HUES48 (cell line): Measurements from ENCODE around the gene TP73.

ENCODE experiments used
- H3K27ac ChIP-seq: one replicate; pipeline ENCODE4 v1.7.0; 2013; ENCODE audit warnings: low read depth, low read length, inconsistent platforms
- H3K27me3 ChIP-seq: 2 replicates; pipeline ENCODE4 v1.6.1; 2013; ENCODE audit warnings: mild to moderate bottlenecking, low read length; ENCODE audit not compliant: control insufficient read depth, insufficient read depth
- H3K36me3 ChIP-seq: 2 replicates; pipeline ENCODE4 v1.6.1; 2013; ENCODE audit warnings: low read length; ENCODE audit not compliant: control insufficient read depth, insufficient read depth
- H3K4me1 ChIP-seq: 2 replicates; pipeline ENCODE4 v1.6.1; 2013; ENCODE audit warnings: mild to moderate bottlenecking, low read length; ENCODE audit not compliant: control insufficient read depth, insufficient read depth
- H3K4me3 ChIP-seq: 2 replicates; pipeline ENCODE4 v1.5.1; 2013; ENCODE audit warnings: mild to moderate bottlenecking, low read depth, low read length
- H3K9ac ChIP-seq: 2 replicates; pipeline ENCODE4 v1.6.1; 2013; ENCODE audit warnings: mild to moderate bottlenecking, low read depth, low read length, moderate library complexity
- H3K9me3 ChIP-seq: 2 replicates; pipeline ENCODE4 v1.6.1; 2013; ENCODE audit warnings: low read length; ENCODE audit not compliant: control insufficient read depth, insufficient read depth

TP73 gene

DNA sequence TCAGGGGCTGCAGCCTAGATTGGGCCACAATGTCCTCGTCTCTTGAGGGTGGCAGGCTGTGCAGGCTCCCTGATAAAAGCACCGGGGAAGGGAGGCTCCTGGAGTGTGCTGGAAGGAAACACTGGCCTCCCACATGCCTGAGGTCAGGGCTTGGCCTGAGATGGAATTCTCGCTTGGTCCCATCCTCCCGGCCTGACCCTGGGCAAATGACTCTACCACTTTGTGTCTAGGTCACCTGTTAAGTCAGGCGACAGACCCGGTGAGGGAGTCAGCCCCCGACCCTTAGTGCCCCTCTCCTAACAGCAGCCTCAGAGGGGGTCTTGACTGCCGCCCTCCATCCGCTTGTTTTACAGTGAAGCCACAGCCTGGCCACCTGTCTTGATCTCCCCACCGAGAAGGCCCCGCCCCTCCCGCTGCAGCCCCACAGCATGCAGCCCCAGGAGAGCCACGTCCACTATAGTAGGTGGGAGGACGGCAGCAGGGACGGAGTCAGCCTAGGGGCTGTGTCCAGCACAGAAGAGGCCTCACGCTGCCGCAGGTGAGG is 122.7 kb downstream of the TP73 start:
- H3K9ac ChIP-seq = no peak overlapping the region
- no peaks in the 10 kb centered on the region for H3K9me3 ChIP-seq
- peaks cover 12% of the 10 kb centered on the region for H3K36me3 ChIP-seq
- no peak overlapping the region for H3K4me3 ChIP-seq
- peaks cover 6% of the 10 kb centered on the region; the same call in 1 of the 2 replicates for H3K4me1 ChIP-seq
- H3K27me3 ChIP-seq = peaks cover 3% of the 10 kb centered on the region; the same call in 1 of the 2 replicates
- H3K27ac ChIP-seq = no peak overlapping the region

DNA sequence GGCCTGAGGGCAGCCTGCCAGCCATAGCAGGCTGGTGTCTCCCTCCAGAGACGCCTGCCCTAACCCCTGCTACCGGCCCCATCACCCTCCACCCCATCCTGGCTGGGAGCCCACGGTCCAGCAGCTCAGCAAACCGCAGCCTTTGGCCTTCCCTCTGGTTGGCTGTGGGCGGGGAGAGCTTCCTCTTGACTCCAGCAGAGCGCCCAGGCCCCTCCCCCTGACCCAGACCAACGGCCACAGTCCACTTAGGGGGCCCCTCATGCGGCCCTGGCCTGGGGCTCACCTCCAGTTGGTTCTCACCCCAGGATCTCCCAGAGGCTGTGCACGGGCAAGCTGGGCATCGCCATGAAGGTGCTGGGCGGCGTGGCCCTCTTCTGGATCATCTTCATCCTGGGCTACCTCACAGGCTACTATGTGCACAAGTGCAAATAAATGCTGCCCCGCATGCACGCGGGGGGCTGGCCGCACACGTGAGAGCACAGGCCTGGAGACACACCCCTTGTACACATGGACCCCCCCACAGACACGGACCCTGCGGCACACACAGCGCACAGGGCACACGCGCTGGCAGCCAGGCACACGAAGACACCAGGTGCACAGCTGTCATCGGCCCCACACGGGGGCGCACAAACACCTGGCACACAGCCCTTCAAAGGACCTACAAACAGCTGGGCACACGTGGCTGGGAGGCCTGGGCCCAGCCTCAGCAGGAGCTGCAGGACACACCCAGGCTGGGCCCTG is 123.3 kb downstream of the TP73 start:
- H3K9me3 ChIP-seq = no peaks in the 10 kb centered on the region
- H3K36me3 ChIP-seq = peaks cover 19% of the 10 kb centered on the region
- H3K9ac ChIP-seq = no peak overlapping the region
- H3K4me1 ChIP-seq = peaks cover 6% of the 10 kb centered on the region; the same call in 1 of the 2 replicates
- no peak overlapping the region for H3K4me3 ChIP-seq
- H3K27ac ChIP-seq = no peak overlapping the region
- H3K27me3 ChIP-seq = peaks cover 3% of the 10 kb centered on the region; the same call in 1 of the 2 replicates

DNA sequence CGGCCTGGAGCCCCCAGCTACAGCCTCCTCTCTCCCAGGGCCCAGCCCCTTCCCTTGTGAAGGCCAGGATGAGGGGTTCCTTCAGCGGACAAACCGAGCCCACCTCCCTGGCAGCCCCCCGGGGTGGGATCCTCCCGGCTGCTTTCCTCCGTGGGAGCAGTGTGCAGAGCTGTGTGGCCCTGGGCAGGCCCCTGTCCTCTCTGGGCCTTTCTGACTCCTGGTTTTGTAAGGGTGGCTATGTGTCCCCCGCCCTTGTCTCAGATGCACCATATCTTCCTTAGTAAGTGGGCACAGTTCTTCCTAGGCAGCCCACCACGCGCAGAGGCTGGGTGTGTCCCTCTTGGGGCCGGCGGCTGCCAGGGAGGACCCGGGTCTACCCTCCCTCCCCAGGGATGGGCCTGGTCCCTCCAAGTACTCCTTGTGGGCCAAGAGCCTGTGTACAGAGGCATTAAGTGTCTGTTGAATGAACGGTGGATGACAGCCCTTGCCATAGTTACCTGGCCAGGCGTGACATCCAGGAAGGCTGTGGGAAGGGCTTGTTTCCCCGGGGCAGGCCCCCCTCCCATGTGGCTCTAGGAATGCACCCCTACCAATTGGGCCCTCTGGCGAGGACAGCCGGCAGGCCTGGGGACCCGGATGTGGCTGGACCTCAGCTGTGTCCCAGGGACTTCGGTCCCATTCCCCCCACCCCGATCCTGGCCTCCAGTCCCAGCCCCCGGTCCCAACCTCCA is 124.1 kb downstream of the TP73 start:
- Histone ChIP-seq H3K4me3 (no peak overlapping the region), H3K9ac (no peak overlapping the region), H3K4me1 (peaks cover 5% of the 10 kb centered on the region; the same call in 1 of the 2 replicates), H3K27ac (no peak overlapping the region), H3K27me3 (peaks cover 3% of the 10 kb centered on the region; the same call in 1 of the 2 replicates), H3K9me3 (no peaks in the 10 kb centered on the region), H3K36me3 (peaks cover 26% of the 10 kb centered on the region)

DNA sequence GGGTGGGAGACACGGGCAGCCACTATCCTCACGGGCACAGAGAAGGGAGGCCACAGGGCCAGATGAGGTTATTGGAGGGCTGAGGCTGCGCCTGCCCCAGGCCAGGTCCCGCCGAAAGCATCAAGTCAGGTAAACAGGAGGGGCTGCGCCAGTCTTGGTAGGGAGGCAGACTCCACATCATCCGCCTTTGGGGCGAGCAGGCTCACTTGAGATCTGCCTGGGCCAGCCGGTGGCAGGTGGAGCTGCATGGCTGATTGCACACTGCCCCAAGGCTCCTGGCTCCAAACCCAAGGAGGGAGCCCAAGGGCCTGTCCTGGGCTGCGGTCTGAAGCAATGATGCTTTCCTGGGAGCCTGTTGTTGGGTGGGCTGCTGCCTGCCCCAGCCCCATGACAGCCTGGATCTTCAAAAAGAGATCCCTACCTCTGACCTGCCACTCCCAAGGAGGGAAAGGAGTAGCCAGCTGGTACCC is 124.8 kb downstream of the TP73 start:
- Histone ChIP-seq H3K27ac (no peak overlapping the region), H3K4me3 (no peak overlapping the region), H3K4me1 (no peaks in the 10 kb centered on the region; the same call in 1 of the 2 replicates), H3K9me3 (no peaks in the 10 kb centered on the region), H3K27me3 (no peaks in the 10 kb centered on the region), H3K9ac (no peak overlapping the region), H3K36me3 (peaks cover 33% of the 10 kb centered on the region)

DNA sequence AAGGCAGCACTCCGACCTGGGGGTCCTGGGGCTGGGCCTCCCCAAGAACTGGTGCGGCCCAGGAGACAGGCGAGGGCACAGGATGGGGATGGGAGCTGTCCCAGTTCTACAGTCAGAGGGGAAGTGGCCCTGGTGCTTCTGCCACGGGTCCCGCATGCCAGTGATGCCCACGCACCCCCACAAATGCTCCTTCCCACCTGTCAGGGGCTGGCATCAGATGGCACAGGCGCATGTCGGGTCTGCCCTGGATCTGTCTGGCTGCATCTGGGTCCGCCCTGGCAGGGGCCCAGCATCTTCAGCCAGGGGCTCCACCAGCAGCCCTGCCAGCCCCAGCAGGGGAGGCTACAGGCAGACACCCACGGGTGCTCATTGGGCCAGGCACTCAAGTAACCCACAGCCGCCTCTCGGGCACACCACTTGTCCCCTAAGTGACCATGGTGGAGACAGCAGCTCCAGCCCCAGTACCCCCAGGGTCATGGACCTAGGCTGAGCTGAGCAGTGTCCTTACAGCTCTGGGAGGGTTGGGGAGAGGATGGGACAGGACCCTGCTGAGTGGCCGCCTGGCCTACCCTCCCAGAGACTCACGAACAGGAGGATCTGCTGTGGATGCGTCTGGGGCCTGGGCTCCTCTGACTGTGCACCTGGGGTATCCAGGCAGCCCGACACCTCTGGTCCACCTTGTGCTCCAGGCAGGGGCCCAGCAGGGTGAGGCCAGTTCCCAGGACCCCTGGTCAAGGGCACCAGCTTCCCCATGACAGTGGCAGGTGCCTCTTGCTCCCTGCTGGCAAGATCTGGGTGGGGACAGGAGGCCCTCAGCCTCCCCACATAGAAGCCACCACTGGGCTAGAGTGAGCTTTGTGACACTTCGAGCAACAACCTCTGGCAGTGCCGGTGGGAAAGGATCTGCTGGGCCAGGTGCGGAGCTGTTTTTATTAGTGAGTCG is 125.6 kb downstream of the TP73 start:
- peaks cover 41% of the 10 kb centered on the region for H3K36me3 ChIP-seq
- H3K9ac ChIP-seq = no peak overlapping the region
- no peaks in the 10 kb centered on the region for H3K27me3 ChIP-seq
- no peak overlapping the region for H3K27ac ChIP-seq
- H3K4me3 ChIP-seq = no peak overlapping the region
- no peaks in the 10 kb centered on the region for H3K9me3 ChIP-seq
- H3K4me1 ChIP-seq = no peaks in the 10 kb centered on the region; the same call in 1 of the 2 replicates

DNA sequence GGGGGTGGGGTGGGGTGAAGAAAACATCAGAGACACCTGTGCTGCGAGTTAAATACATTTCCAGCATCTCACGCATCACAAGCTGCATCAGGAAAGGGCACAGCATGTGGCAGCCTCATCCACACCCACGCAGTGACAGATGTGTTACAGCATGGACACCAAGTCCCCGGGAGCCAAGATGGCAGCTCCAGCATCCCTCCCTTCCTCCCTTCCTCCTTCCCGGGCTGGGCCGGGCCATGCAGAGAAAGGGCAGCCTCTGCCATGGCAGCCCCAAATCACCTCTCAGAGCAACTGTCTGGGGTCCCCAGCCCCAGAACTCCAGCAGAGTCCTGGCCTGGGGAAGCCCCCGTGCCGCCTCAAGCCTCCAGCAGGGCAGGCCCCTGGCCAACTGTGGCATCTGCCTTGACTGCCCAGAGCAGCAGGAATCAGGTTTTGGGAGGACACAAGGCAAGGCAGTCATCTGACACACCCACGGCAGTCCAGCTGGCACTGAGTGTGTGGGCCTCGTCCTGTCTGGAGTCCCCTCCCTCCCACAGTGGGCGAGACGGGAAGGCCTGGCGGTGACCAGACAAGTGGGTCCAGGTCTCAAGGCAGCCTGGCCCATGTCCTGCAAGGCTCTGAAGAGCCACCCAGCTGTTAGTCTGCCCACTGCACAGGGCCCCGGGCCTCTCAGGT is 126.4 kb downstream of the TP73 start:
- H3K9ac ChIP-seq = no peak overlapping the region
- H3K4me1 ChIP-seq = no peaks in the 10 kb centered on the region; the same call in 1 of the 2 replicates
- no peaks in the 10 kb centered on the region for H3K9me3 ChIP-seq

DNA sequence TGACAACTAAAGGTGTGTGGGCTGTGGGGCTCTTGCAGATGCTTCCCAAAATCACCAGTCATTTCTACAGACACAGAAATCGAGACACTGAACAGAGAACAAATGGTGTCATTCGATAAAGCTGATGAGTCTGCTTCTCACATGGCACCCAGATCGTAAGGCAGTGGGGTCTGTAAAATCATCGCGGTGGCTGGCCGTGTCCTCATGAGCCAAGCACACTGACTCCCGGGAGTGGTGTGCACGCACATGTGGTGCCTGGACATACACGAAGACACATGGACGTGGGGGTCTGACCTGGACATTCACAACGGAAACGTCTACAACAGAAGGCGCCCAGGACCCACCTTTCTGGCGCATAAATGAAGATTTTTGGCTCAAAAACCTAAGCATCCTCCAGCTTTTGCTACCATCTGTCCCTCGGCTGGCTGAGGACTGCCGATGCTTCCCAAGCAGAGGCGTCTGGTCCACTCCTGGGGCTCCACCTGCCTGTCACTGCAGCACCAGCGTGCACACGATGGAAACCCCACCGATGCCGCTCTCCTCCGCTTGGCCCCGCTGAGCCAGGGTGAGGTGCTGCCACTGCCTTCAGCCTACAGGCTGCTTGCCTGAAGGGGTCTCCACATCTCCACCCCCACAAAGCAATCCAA is 127.1 kb downstream of the TP73 start:
- no peaks in the 10 kb centered on the region for H3K27me3 ChIP-seq
- no peak overlapping the region for H3K4me3 ChIP-seq
- H3K4me1 ChIP-seq = no peaks in the 10 kb centered on the region; the same call in 1 of the 2 replicates
- no peak overlapping the region for H3K27ac ChIP-seq
- H3K9ac ChIP-seq = no peak overlapping the region
- peaks cover 56% of the 10 kb centered on the region for H3K36me3 ChIP-seq
- H3K9me3 ChIP-seq = no peaks in the 10 kb centered on the region

More for the DNA sequence above, 126.4 kb downstream of the TP73 start:
- H3K4me3 ChIP-seq = no peak overlapping the region
- no peak overlapping the region for H3K27ac ChIP-seq
- H3K36me3 ChIP-seq = peaks cover 49% of the 10 kb centered on the region
- H3K27me3 ChIP-seq = no peaks in the 10 kb centered on the region

DNA sequence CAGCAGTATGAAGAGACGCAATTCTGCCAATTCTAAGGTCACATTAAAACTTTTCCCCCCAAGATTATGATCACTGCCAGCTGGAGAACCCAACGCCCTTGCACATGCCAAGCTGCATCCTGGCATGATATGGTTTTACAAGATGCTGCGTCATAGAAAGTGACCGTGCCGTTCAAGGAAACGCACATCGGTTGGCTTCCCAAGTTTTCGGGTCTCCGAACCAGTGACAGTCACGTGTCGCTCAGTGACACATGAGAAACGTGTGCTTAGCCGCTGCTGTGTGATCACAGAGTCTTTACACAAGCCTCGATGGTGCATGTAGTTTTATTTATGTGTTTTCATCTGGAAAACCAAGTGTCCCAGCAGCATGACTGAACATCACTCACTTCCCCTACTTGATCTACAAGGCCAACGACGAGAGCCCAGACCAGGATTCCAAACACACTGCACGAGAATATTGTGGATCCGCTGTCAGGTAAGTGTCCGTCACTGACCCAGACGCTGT is 127.6 kb downstream of the TP73 start:
- peaks cover 62% of the 10 kb centered on the region for H3K36me3 ChIP-seq
- H3K9ac ChIP-seq = no peak overlapping the region
- no peaks in the 10 kb centered on the region; the same call in 1 of the 2 replicates for H3K4me1 ChIP-seq
- no peak overlapping the region for H3K4me3 ChIP-seq
- no peaks in the 10 kb centered on the region for H3K9me3 ChIP-seq
- H3K27me3 ChIP-seq = no peaks in the 10 kb centered on the region
- H3K27ac ChIP-seq = no peak overlapping the region

DNA sequence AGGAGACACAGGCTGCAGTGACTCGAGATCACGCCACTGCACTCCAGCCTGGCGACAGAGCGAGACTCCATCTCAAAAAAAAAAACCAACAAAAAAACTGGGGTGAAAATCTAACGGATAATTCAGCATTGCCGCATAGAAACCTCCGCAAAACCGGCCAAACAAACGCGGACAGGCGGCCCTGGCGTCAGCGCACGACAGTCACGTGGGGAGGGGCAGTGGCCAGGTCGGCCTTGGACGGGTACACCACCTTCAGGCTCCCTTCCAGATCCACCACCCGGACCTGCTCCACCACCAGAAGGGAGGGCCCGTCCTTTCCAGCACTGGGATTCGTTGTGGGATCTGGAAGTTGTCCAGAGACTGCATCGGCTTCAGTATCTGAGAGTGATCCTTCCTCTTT is 128.6 kb downstream of the TP73 start:
- H3K27ac ChIP-seq = no peak overlapping the region
- H3K9me3 ChIP-seq = no peaks in the 10 kb centered on the region
- H3K4me3 ChIP-seq = no peak overlapping the region
- no peaks in the 10 kb centered on the region for H3K4me1 ChIP-seq
- H3K27me3 ChIP-seq = no peaks in the 10 kb centered on the region
- H3K36me3 ChIP-seq = peaks cover 70% of the 10 kb centered on the region
- H3K9ac ChIP-seq = no peak overlapping the region
